ENCODE results near the gene ALDH3A2. TPM values are rescaled to one million over a fixed set of nuclear protein-coding genes. Genes with fewer than 3 reads are reported as not detected.

Gene ALDH3A2
- polyA plus RNA-seq, 1 donor = 85.0 TPM

DNA sequence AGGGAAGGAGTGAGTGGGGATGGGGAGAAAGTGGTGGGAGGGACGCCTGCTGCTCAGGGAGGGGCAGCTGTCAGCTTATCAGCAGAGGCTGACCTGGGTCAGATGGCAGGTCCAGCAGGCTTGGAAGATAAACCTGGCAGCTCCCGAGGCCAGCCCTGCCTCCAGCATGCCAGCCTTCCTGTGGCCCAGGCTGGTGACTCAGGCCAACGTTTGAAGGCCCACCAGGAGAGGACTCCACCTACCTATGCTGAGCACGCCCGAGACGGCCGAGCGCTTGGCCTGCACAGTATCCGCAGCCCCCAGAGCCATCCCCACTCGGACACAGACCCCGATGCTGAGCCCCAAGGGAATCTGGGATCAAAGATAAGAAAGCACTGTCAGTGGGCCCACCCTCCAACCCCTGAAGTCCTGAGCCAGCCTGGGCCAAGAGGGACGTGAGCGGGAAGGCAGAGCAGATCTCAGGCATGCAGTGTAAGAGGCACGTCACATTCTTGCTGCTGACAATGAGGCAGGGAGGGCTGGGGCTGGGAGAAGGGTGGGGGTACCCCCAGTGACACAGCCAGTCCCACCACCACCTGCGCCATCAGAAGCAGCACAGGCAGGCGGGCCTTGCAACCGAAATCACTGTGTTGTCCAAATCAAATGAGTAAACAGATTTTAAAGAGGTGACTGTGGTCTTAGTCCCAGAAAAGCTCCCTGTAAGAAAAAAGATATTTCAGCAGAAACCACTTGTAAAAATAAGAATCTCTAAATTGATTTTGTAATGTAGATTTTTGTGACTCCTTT lies 55.5 kb downstream of the ALDH3A2 start:
- no peak for DNase-seq
- H3K27ac ChIP-seq (ENCODE audit: low read length) = no peak overlapping the region
- no CpG with 5 or more reads among the region's 17 CpGs for WGBS (ENCODE audit: insufficient coverage, low lambda C conversion rate)
- no peaks in the 10 kb centered on the region for H3K9me3 ChIP-seq (ENCODE audit: control insufficient read depth, low read depth, low read length)
- H3K27me3 ChIP-seq (ENCODE audit: control insufficient read depth, insufficient read depth, low read length) = no peaks in the 10 kb centered on the region
- H3K4me1 ChIP-seq (ENCODE audit: control insufficient read depth, insufficient read depth, low read length) = peaks cover 6% of the 10 kb centered on the region
- no peak overlapping the region for H3K4me3 ChIP-seq (ENCODE audit: low read length)
- H3K36me3 ChIP-seq (ENCODE audit: control insufficient read depth, insufficient read depth, low read length) = no peaks in the 10 kb centered on the region

GRCh38 chr17:19705201-19705600 lies 56.6 kb downstream of the ALDH3A2 start:
- no CpG with 5 or more reads among the region's 13 CpGs for WGBS (ENCODE audit: insufficient coverage, low lambda C conversion rate)
- peaks cover 6% of the 10 kb centered on the region for H3K4me1 ChIP-seq (ENCODE audit: control insufficient read depth, insufficient read depth, low read length)
- H3K36me3 ChIP-seq (ENCODE audit: control insufficient read depth, insufficient read depth, low read length) = no peaks in the 10 kb centered on the region
- no peak overlapping the region for H3K27ac ChIP-seq (ENCODE audit: low read length)
- no peak overlapping the region for H3K4me3 ChIP-seq (ENCODE audit: low read length)
- H3K27me3 ChIP-seq (ENCODE audit: control insufficient read depth, insufficient read depth, low read length) = no peaks in the 10 kb centered on the region
- no peak for DNase-seq
- no peaks in the 10 kb centered on the region for H3K9me3 ChIP-seq (ENCODE audit: control insufficient read depth, low read depth, low read length)

- H3K36me3 ChIP-seq (ENCODE audit: control insufficient read depth, insufficient read depth, low read length) = no peaks in the 10 kb centered on the region
- no peaks in the 10 kb centered on the region for H3K9me3 ChIP-seq (ENCODE audit: control insufficient read depth, low read depth, low read length)
- DNase-seq = no peak
- 80% methylated on average over 1 of the region's 22 CpGs for WGBS (ENCODE audit: insufficient coverage, low lambda C conversion rate)
- H3K27me3 ChIP-seq (ENCODE audit: control insufficient read depth, insufficient read depth, low read length) = no peaks in the 10 kb centered on the region
- H3K27ac ChIP-seq (ENCODE audit: low read length) = no peak overlapping the region
- peaks cover 6% of the 10 kb centered on the region for H3K4me1 ChIP-seq (ENCODE audit: control insufficient read depth, insufficient read depth, low read length)
- H3K4me3 ChIP-seq (ENCODE audit: low read length) = no peak overlapping the region
Observed at GRCh38 chr17:19705771-19706770, 57.5 kb downstream of the ALDH3A2 start.

DNA sequence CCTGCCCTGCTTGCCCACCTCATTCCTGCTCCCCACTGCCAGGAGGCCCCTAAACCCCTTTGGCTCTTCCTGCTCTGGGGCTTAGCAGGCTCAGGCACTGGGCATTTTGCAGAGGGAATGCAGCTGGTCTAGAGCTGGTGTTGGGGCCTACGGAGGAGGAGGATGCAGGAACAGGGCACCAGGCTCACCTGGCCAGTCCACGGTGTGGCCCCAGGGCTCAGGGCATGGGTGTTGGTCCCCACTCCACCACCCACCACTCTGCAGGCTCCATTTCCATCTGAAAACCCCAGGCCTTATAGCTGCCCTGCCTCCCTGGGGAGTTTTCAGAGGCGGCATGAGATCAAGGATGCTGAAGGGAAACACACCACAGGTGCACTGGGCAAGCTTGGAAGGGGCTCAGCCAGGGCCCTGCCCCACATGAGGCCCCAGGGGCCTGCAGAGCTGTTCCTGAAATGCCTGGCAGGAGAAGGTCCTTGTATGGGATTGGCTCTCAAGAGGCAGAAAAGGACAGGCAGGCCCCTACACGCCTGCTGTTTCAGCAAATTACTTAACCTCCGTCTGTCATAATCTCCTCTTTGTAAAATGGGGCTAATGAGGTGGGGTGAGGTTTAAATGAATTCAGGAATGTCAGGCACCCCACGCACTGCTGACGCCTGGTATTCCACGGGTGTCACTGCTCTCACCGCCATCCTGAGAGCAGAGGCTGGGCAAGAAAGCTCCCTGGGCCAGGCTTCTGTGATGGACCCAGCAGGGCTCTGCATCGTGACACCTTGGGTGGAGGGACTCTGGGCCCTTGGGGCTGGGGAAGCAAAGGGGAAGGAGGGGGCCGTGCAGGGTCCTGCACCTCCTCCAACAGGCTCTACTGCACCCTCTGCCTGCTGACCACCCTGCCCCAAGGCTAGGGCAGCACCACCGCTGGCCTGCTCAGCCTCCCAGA lies 58.5 kb downstream of the ALDH3A2 start:
- H3K4me3 ChIP-seq (ENCODE audit: low read length) = no peak overlapping the region
- no peak overlapping the region for H3K27ac ChIP-seq (ENCODE audit: low read length)
- no peaks in the 10 kb centered on the region for H3K36me3 ChIP-seq (ENCODE audit: control insufficient read depth, insufficient read depth, low read length)
- no peaks in the 10 kb centered on the region for H3K27me3 ChIP-seq (ENCODE audit: control insufficient read depth, insufficient read depth, low read length)
- H3K9me3 ChIP-seq (ENCODE audit: control insufficient read depth, low read depth, low read length) = no peaks in the 10 kb centered on the region
- WGBS (ENCODE audit: insufficient coverage, low lambda C conversion rate) = no CpG with 5 or more reads among the region's 12 CpGs
- DNase-seq = no peak
- peaks cover 6% of the 10 kb centered on the region for H3K4me1 ChIP-seq (ENCODE audit: control insufficient read depth, insufficient read depth, low read length)

DNA sequence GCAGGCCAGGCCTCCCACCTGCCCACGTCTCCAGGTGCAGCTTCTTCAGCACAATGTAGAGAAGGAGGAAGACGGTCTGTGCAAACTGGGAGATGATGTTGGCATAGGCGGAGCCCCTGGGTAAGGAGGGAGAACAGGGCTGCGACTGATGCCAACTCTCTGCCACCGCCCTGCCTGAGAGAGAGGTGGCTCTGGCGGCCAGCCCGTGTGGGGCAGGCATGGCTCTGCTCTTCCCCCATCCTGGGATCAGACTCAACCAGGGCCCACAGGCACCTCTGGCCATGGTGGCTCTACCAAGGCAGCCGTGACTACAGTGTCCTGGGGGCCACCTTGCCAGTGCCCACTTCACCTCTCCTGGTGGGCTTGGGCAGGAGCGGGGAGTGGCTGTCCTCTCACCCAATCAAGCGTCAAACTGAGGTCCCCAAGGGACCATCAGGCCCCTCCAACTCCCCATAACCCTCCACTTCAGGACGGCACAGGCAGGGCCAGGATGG lies 59.2 kb downstream of the ALDH3A2 start:
- Histone ChIP-seq H3K27me3 (ENCODE audit: control insufficient read depth, insufficient read depth, low read length) (no peaks in the 10 kb centered on the region), H3K4me1 (ENCODE audit: control insufficient read depth, insufficient read depth, low read length) (peaks cover 6% of the 10 kb centered on the region), H3K36me3 (ENCODE audit: control insufficient read depth, insufficient read depth, low read length) (no peaks in the 10 kb centered on the region), H3K27ac (ENCODE audit: low read length) (no peak overlapping the region), H3K4me3 (ENCODE audit: low read length) (no peak overlapping the region), H3K9me3 (ENCODE audit: control insufficient read depth, low read depth, low read length) (no peaks in the 10 kb centered on the region)
- WGBS (ENCODE audit: insufficient coverage, low lambda C conversion rate) = no CpG with 5 or more reads among the region's 11 CpGs
- DNase-seq = no peak

- H3K4me3 ChIP-seq (ENCODE audit: low read length) = no peak overlapping the region
- peaks cover 5% of the 10 kb centered on the region for H3K4me1 ChIP-seq (ENCODE audit: control insufficient read depth, insufficient read depth, low read length)
- no peak for DNase-seq
- no peaks in the 10 kb centered on the region for H3K36me3 ChIP-seq (ENCODE audit: control insufficient read depth, insufficient read depth, low read length)
- no CpG with 5 or more reads among the region's 6 CpGs for whole genome bisulfite sequencing (ENCODE audit: insufficient coverage, low lambda C conversion rate)
- H3K9me3 ChIP-seq (ENCODE audit: control insufficient read depth, low read depth, low read length) = no peaks in the 10 kb centered on the region
- H3K27me3 ChIP-seq (ENCODE audit: control insufficient read depth, insufficient read depth, low read length) = no peaks in the 10 kb centered on the region
- no peak overlapping the region for H3K27ac ChIP-seq (ENCODE audit: low read length)
Observed at GRCh38 chr17:19708431-19709175, 60.1 kb downstream of the ALDH3A2 start.

GRCh38 chr17:19709841-19710240 lies 61.3 kb downstream of the ALDH3A2 start:
- Histone ChIP-seq H3K9me3 (ENCODE audit: control insufficient read depth, low read depth, low read length) (no peaks in the 10 kb centered on the region), H3K27me3 (ENCODE audit: control insufficient read depth, insufficient read depth, low read length) (no peaks in the 10 kb centered on the region), H3K4me3 (ENCODE audit: low read length) (no peak overlapping the region), H3K36me3 (ENCODE audit: control insufficient read depth, insufficient read depth, low read length) (no peaks in the 10 kb centered on the region), H3K27ac (ENCODE audit: low read length) (no peak overlapping the region), H3K4me1 (ENCODE audit: control insufficient read depth, insufficient read depth, low read length) (peaks cover 2% of the 10 kb centered on the region)
- DNase-seq = no peak
- no CpG with 5 or more reads among the region's 3 CpGs for WGBS (ENCODE audit: insufficient coverage, low lambda C conversion rate)

- no peaks in the 10 kb centered on the region for H3K9me3 ChIP-seq (ENCODE audit: control insufficient read depth, low read depth, low read length)
- H3K27me3 ChIP-seq (ENCODE audit: control insufficient read depth, insufficient read depth, low read length) = no peaks in the 10 kb centered on the region
- H3K36me3 ChIP-seq (ENCODE audit: control insufficient read depth, insufficient read depth, low read length) = no peaks in the 10 kb centered on the region
- no peak overlapping the region for H3K4me3 ChIP-seq (ENCODE audit: low read length)
- no peak for DNase-seq
- WGBS (ENCODE audit: insufficient coverage, low lambda C conversion rate) = 96% methylated on average over 3 of the region's 12 CpGs
- no peak overlapping the region for H3K27ac ChIP-seq (ENCODE audit: low read length)
- peaks cover 7% of the 10 kb centered on the region for H3K4me1 ChIP-seq (ENCODE audit: control insufficient read depth, insufficient read depth, low read length)
Observed at GRCh38 chr17:19712436-19713004, 64.0 kb downstream of the ALDH3A2 start.

DNA sequence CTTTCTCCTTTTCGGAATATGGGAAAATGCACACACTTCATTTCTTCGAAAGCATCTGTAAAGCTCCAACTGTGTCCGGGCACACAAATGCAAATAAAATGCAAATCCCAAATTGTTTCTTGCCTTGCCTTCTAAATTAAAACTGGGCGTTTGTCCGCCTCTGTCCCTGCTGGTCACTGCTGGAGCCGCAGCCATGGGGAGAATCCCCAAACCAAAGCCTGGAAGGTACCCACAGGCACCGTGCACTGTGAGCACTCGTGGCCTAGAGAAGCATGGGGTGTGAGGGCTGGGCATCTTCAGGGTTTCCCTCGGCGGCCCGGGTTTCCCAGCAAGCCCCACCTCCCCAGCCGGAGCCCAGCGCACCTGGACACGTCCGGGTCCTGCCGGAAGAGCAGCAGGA lies 64.9 kb downstream of the ALDH3A2 start:
- Histone ChIP-seq H3K9me3 (ENCODE audit: control insufficient read depth, low read depth, low read length) (no peaks in the 10 kb centered on the region), H3K4me1 (ENCODE audit: control insufficient read depth, insufficient read depth, low read length) (peaks cover 16% of the 10 kb centered on the region), H3K27me3 (ENCODE audit: control insufficient read depth, insufficient read depth, low read length) (no peaks in the 10 kb centered on the region), H3K36me3 (ENCODE audit: control insufficient read depth, insufficient read depth, low read length) (no peaks in the 10 kb centered on the region), H3K27ac (ENCODE audit: low read length) (no peak overlapping the region), H3K4me3 (ENCODE audit: low read length) (no peak overlapping the region)
- DNase-seq = no peak
- WGBS (ENCODE audit: insufficient coverage, low lambda C conversion rate) = no CpG with 5 or more reads among the region's 16 CpGs
